Fibroblast of lung (primary cell): ENCODE results near the gene NBEA. TPM values are rescaled to one million over a fixed set of nuclear protein-coding genes. Genes with fewer than 3 reads are reported as not detected.
A peak's percentile ranks its signal among the peaks of the same experiment; 100 is the strongest.

ENCODE experiments used
- DNase-seq, 2 donors: peaks; one replicate each; pipeline versions ENCODE4 v3.0.0 to v3.0.0-alpha.2; 2010; ENCODE audit warnings: low read depth in 2 of 2
- H2AFZ ChIP-seq: 2 replicates; pipeline ENCODE4 v1.5.1; 2012; ENCODE audit warnings: low read length, control low read depth, inconsistent platforms
- H3K27ac ChIP-seq: 2 replicates; pipeline ENCODE4 v1.5.1; 2011; ENCODE audit warnings: low read length, control low read depth; ENCODE audit not compliant: insufficient read depth
- H3K27me3 ChIP-seq: 2 replicates; pipeline ENCODE4 v1.5.1; 2011; ENCODE audit warnings: mild to moderate bottlenecking, low read length; ENCODE audit not compliant: control insufficient read depth, insufficient read depth
- H3K36me3 ChIP-seq: 2 replicates; pipeline ENCODE4 v1.5.1; 2011; ENCODE audit warnings: low read length; ENCODE audit not compliant: control insufficient read depth, insufficient read depth
- H3K4me1 ChIP-seq: 2 replicates; pipeline ENCODE4 v1.5.1; 2011; ENCODE audit warnings: low read length; ENCODE audit not compliant: control insufficient read depth, insufficient read depth; ENCODE audit errors: extremely low read depth
- H3K4me2 ChIP-seq: 2 replicates; pipeline ENCODE4 v1.5.1; 2011; ENCODE audit warnings: low read length, control low read depth; ENCODE audit not compliant: insufficient read depth; ENCODE audit errors: extremely low read depth
- H3K4me3 ChIP-seq, 4 experiments: fragments of 200-600 bp in 1 of 4; sonication (generic) in 1 of 4; replicated peaks in 1 of 4; 2 replicates each; pipeline ENCODE4 v1.5.1; 2011 to 2016; ENCODE audit warnings: low read length in 4 of 4, low read depth in 3 of 4, mild to moderate bottlenecking in 3 of 4, control low read depth in 2 of 4, inconsistent platforms in 1 of 4, mixed read lengths in 1 of 4; ENCODE audit not compliant: insufficient read depth in 1 of 4; ENCODE audit errors: control extremely low read depth in 1 of 4
- H3K79me2 ChIP-seq: 2 replicates; pipeline ENCODE4 v1.5.1; 2012; ENCODE audit warnings: mild to moderate bottlenecking, low read length, inconsistent platforms; ENCODE audit not compliant: control insufficient read depth, insufficient read depth
- H3K9ac ChIP-seq: 2 replicates; pipeline ENCODE4 v1.5.1; 2011; ENCODE audit warnings: mild to moderate bottlenecking, low read length, control low read depth; ENCODE audit not compliant: insufficient read depth
- H3K9me3 ChIP-seq: 2 replicates; pipeline ENCODE4 v1.5.1; 2012; ENCODE audit warnings: low read depth, low read length; ENCODE audit not compliant: control insufficient read depth, insufficient read depth
- H4K20me1 ChIP-seq: 2 replicates; pipeline ENCODE4 v1.5.1; 2011; ENCODE audit warnings: low read length; ENCODE audit not compliant: control insufficient read depth, insufficient read depth; ENCODE audit errors: extremely low read depth
- EZH2 ChIP-seq: IDR thresholded peaks from 2 replicates; pipeline ENCODE4 v1.5.1; 2012; ENCODE audit warnings: low read length, control low read depth, mild to moderate bottlenecking; ENCODE audit errors: missing control alignments
- polyA plus RNA-seq, 2 donors: library from polyadenylated mRNA; depleted of rRNA in 1 of 2; stranded (reverse) in 1 of 2; unstranded in 1 of 2; fragments of >200 nt; gene quantifications; 2 replicates each; pipeline ENCODE4 v1.2.1, GENCODE V29; 2011 to 2012; ENCODE audit warnings: missing spikeins in 1 of 2
- total RNA-seq: library from RNA; depleted of rRNA; stranded (reverse); fragments of >200 nt; gene quantifications from 2 replicates; pipeline ENCODE4 v1.2.1, GENCODE V29; 2014
- TF ChIP-seq, protein P1 (sequence below), 2 donors: IDR thresholded peaks in 1 of 2; conservative IDR thresholded peaks in 1 of 2; 1 replicate in 1 of 2; 2 replicates in 1 of 2; pipeline ENCODE4 v1.5.1; 2011 to 2012; ENCODE audit warnings: low read length in 2 of 2, control low read depth in 1 of 2, inconsistent platforms in 1 of 2, low read depth in 1 of 2, mild to moderate bottlenecking in 1 of 2

The NBEA gene
- total and polyA plus RNA-seq, 2 donors (not counting 1 experiment from before 2014, with no cell fraction given) = 3.6 to 7.8 TPM

DNA sequence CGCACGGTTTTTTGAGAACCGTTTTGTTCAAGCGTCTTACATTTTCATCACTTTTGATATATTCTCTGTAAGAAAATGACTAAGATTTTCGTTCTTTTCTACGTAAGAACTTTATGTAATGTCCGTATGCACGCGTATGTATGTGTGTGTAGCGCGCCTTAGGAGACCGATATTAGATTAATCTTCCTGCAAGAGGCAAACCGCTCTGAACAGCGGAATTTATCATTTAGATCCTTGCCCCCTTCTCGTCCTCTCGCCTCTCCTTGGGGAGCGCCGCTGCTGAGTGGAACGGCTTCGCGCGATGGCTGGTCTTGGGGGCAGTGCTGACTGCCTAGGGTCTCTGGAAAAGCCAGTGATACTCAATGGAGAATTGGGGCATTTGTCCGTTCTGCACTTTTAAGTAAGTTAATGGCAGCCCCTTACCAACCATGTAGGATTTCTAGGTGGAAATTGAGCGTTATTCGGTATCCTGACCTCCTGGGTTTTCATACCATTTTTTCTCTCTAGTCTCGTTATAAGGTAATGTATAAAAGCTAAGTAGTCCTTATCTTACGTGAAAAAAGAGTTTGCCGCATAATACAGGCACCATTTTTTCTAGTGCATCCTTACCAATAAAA lies 529.7 kb downstream of the NBEA start:
- Histone ChIP-seq H3K36me3 (no peaks in the 10 kb centered on the region), H3K4me2 (no peak overlapping the region), H3K9ac (no peak overlapping the region), H3K27ac (no peak overlapping the region), H3K27me3 (no peaks in the 10 kb centered on the region), H4K20me1 (no peaks in the 10 kb centered on the region), H2AFZ (no peak overlapping the region), H3K4me3 (no peak overlapping the region), H3K9me3 (no peaks in the 10 kb centered on the region), H3K4me1 (no peaks in the 10 kb centered on the region), H3K79me2 (peaks cover 2% of the 10 kb centered on the region)
- TF ChIP-seq, protein P1, sequence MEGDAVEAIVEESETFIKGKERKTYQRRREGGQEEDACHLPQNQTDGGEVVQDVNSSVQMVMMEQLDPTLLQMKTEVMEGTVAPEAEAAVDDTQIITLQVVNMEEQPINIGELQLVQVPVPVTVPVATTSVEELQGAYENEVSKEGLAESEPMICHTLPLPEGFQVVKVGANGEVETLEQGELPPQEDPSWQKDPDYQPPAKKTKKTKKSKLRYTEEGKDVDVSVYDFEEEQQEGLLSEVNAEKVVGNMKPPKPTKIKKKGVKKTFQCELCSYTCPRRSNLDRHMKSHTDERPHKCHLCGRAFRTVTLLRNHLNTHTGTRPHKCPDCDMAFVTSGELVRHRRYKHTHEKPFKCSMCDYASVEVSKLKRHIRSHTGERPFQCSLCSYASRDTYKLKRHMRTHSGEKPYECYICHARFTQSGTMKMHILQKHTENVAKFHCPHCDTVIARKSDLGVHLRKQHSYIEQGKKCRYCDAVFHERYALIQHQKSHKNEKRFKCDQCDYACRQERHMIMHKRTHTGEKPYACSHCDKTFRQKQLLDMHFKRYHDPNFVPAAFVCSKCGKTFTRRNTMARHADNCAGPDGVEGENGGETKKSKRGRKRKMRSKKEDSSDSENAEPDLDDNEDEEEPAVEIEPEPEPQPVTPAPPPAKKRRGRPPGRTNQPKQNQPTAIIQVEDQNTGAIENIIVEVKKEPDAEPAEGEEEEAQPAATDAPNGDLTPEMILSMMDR (conservative IDR thresholded peaks at IDR 0.05 in 1 of 2, IDR thresholded peaks at IDR 0.05 in 1 of 2; ENCODE audit: low read depth in 1 of 2, low read length in 2 of 2) = no peak
- TF ChIP-seq EZH2 = no peak
- no peak for DNase-seq

DNA sequence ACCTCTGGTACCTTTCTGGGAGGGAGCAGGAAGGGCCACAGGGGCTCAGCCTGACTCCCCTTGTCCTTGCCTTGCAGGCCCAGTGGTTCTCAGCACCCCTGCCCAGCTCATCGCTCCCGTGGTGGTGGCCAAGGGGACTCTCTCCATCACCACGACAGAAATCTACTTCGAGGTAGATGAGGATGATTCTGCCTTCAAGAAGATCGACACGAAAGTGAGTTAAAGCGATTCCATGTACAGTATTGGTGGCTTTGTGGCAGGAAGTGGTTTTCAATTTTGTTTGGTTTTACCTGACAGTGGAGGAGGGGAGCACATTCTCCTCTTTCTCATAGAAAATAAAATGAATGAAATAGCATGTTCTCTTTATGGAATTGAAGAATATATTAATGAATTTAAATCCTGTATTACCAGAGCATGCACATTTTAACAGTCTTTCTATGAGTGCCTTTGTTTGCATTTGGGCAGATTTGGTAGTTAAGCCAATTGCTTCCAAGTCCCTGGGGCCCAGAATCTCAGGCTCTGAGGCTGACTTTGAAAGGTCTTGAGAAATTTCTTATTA lies 530.3 kb downstream of the NBEA start:
- H3K79me2 ChIP-seq = peaks cover 2% of the 10 kb centered on the region
- no peak overlapping the region for H3K4me2 ChIP-seq
- no peak overlapping the region for H3K9ac ChIP-seq
- H3K27ac ChIP-seq = no peak overlapping the region
- no peaks in the 10 kb centered on the region for H4K20me1 ChIP-seq
- no peaks in the 10 kb centered on the region for H3K9me3 ChIP-seq
- no peaks in the 10 kb centered on the region for H3K36me3 ChIP-seq
- no peaks in the 10 kb centered on the region for H3K4me1 ChIP-seq
- H3K4me3 ChIP-seq = peak overlapping the region in 1 of 4 experiments; percentile 75
- H3K27me3 ChIP-seq = no peaks in the 10 kb centered on the region
- no peak overlapping the region for H2AFZ ChIP-seq
- no peak for DNase-seq
- no peak for TF ChIP-seq EZH2
- TF ChIP-seq, protein P1 (conservative IDR thresholded peaks at IDR 0.05 in 1 of 2, IDR thresholded peaks at IDR 0.05 in 1 of 2; ENCODE audit: low read depth in 1 of 2, low read length in 2 of 2) = no peak

DNA sequence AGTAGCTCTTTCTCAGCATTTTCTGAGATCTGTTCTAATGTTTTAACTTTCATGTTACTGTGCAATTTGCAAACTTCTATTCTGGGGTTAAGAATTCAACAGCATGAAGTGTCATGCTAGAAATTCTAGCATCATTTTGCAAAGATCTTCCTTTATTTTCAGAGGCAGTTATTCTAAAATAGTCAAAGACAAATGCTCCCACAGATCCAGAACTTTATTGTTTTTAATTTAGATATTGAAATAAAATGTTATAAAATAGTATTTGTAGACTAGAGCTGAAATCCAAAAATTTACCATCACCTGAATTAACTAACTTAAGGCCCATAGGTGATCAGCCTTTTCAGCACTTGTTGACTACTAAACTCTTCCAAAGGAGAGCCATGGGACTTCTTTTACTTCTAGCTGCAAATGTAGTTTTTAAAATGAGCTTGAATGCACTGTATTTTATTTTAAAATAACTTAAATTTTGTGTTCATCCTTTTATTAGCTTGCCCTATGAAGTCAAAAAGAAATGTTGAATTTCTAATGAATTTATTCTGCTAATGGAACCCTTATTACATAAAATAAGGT lies 531.2 kb downstream of the NBEA start:
- H3K79me2 ChIP-seq = peaks cover 2% of the 10 kb centered on the region
- peak overlapping the region; percentile 16 for H3K4me2 ChIP-seq

More for the DNA sequence above, 531.2 kb downstream of the NBEA start:
- Histone ChIP-seq H3K9ac (no peak overlapping the region), H3K27me3 (no peaks in the 10 kb centered on the region), H3K4me1 (no peaks in the 10 kb centered on the region), H3K9me3 (no peaks in the 10 kb centered on the region), H3K27ac (no peak overlapping the region), H4K20me1 (no peaks in the 10 kb centered on the region), H3K36me3 (no peaks in the 10 kb centered on the region), H2AFZ (no peak overlapping the region), H3K4me3 (peak overlapping the region in 2 of 4 experiments; percentile 67 to 75)
- DNase-seq = no peak
- TF ChIP-seq, protein P1 (conservative IDR thresholded peaks at IDR 0.05 in 1 of 2, IDR thresholded peaks at IDR 0.05 in 1 of 2; ENCODE audit: low read depth in 1 of 2, low read length in 2 of 2) = no peak
- TF ChIP-seq EZH2 = no peak
